ENCODE measurements around the gene PACRG.

DNA sequence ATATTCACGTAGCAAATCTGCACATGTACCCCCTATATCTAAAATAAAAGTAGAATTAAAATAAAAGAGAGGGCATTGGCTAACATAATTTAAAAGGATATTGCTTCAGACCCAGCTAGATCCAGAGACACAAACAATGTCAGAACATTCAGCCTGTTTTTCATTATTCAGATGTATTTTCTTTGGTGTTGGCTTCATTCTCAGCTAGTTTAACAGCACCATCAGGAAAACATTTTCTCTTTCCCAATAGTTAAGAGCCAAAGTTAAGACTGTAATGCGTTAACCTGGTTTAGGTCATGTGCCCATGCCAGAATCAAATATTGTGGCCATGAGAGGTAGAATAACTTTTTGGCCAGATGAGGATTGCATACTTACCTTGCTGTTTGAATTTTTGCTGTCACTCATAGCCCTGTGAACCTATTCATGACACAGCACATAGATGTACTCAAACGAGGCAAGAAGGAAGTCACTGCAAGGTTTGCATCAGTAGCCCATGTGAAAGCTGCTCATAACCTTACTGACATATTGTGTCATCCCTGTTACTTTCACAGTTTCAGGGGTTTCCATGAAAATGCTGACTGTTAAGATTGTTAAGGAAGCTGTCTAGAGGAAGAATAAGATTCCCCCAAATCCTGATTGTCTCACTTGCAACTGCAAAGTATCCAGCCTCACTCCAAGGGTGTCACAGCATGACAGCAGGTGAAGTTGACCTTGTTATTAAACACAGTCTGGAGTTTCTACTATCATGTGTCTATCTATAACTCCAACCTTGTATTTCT, 233.1 kb downstream of the PACRG start:
- TF ChIP-seq, protein P1, sequence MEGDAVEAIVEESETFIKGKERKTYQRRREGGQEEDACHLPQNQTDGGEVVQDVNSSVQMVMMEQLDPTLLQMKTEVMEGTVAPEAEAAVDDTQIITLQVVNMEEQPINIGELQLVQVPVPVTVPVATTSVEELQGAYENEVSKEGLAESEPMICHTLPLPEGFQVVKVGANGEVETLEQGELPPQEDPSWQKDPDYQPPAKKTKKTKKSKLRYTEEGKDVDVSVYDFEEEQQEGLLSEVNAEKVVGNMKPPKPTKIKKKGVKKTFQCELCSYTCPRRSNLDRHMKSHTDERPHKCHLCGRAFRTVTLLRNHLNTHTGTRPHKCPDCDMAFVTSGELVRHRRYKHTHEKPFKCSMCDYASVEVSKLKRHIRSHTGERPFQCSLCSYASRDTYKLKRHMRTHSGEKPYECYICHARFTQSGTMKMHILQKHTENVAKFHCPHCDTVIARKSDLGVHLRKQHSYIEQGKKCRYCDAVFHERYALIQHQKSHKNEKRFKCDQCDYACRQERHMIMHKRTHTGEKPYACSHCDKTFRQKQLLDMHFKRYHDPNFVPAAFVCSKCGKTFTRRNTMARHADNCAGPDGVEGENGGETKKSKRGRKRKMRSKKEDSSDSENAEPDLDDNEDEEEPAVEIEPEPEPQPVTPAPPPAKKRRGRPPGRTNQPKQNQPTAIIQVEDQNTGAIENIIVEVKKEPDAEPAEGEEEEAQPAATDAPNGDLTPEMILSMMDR (IDR thresholded peaks at IDR 0.05) = no peak
- TF ChIP-seq SP1 (CRISPR knock-in tag; conservative IDR thresholded peaks at IDR 0.05) = no peak
- no peak for TF ChIP-seq SMAD4 (CRISPR knock-in tag; IDR thresholded peaks at IDR 0.05)
- no peak for TF ChIP-seq ETV6 (CRISPR knock-in tag; IDR thresholded peaks at IDR 0.05)
- TF ChIP-seq ZNF512 (CRISPR knock-in tag; IDR thresholded peaks at IDR 0.05; ENCODE audit: borderline replicate concordance) = no peak
- no peak for TF ChIP-seq JUN (CRISPR knock-in tag; IDR thresholded peaks at IDR 0.05)
- no peak for TF ChIP-seq EMX1 (CRISPR knock-in tag; IDR thresholded peaks at IDR 0.05)
- TF ChIP-seq MAX (CRISPR knock-in tag; IDR thresholded peaks at IDR 0.05) = no peak
